ENCODE results near the gene ANO4.
A peak's percentile ranks its signal among the peaks of the same experiment; 100 is the strongest.

Gene ANO4

GRCh38 chr12:100875771-100876170 is 81.2 kb downstream of the ANO4 start:
- no peak for DNase-seq (ENCODE audit: low read depth)
- no peak overlapping the region for H3K4me3 ChIP-seq (ENCODE audit: low read depth, low read length)
- no peak for TF ChIP-seq CTCF (IDR thresholded peaks at IDR 0.05; ENCODE audit: low read depth, low read length, missing control alignments)

DNA sequence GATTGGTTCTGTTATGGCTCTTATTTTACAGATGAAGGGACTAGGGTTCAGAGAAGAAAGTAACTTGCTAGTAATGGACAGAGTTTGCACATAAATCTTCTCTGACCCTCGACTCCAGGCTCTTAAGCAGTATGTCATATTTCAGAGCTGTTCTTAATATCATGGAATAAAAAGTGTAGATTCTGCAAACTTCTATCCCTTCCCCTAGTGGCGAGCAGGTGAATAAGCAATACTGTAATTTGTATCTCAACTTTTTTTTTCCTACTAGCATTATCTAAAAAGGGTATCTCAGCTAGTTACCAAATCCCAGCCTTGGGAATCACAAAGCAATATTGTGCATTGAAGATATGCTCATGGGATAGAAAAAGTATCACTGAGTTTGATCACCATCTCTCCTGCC is 83.2 kb downstream of the ANO4 start:
- peak; percentile 40 for TF ChIP-seq CTCF (IDR thresholded peaks at IDR 0.05; ENCODE audit: low read depth, low read length, missing control alignments)
- no peak for DNase-seq (ENCODE audit: low read depth)
- H3K4me3 ChIP-seq (ENCODE audit: low read depth, low read length), result no peak overlapping the region

DNA sequence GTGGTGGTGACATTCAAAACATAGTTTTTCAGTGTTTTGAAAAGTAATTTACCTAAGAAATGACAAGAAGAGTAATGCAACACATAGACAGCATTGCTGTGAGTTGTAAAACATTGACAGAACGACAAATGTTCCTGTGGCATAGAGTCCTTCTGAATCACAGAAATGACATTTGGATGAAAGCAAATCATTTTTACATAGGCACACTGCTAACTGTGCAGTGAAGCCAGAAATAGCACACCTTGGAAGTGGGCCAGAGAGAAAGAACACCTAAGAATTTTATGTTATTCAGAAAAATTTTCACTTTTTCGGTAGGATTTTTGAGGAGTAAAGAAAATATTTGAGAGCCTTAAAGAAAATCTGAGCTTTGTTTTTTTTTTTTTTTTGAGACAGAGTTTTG is 100.6 kb downstream of the ANO4 start:
- H3K4me3 ChIP-seq (ENCODE audit: low read depth, low read length), result no peak overlapping the region
- DNase-seq (ENCODE audit: low read depth), result no peak
- TF ChIP-seq CTCF (IDR thresholded peaks at IDR 0.05; ENCODE audit: low read depth, low read length, missing control alignments), result no peak

DNA sequence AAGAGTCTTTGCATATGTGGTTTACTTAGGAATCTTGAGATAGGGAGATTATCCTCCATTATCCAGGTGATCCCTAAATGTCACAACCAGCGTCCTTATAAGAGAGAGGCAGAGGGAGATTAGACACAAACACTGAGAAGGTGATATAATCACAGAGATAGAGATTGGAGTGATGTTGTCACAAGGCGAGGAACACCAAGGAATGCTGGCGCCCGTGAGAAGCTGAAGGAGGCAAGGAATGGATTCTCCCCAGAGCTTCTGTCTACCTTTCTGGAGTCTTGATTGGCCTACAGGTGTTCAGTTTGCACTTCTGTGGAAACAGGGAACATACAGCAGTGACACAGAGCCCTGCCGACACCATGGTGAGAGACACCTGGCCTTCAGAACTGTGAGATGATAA is 101.6 kb downstream of the ANO4 start:
- DNase-seq (ENCODE audit: low read depth), result no peak
- TF ChIP-seq CTCF (IDR thresholded peaks at IDR 0.05; ENCODE audit: low read depth, low read length, missing control alignments), result no peak
- no peak overlapping the region for H3K4me3 ChIP-seq (ENCODE audit: low read depth, low read length)

- no peak for TF ChIP-seq CTCF (IDR thresholded peaks at IDR 0.05; ENCODE audit: low read depth, low read length, missing control alignments)
- H3K4me3 ChIP-seq (ENCODE audit: low read depth, low read length), result no peak overlapping the region
- DNase-seq (ENCODE audit: low read depth), result no peak
Measured at GRCh38 chr12:100897240-100897639, 102.7 kb downstream of the ANO4 start.

DNA sequence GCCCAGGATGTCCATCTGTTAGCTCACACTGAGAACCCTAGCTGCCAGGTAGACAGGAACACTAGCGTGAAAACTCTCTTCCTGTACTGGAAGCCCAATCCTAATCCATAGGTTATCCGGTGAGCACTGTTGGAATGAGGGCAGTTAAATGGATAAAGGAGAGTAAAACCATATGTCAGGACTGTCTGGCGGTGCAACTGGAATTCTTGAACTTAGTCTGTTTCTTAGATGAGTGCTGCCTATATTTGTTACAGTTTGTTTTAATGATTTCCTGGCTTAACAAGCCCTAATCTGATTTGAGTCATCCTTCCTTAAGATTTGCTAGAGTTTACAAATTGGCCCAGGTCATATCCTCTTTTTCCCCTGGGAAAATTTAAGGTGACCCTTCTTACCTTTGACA is 104.7 kb downstream of the ANO4 start:
- no peak for DNase-seq (ENCODE audit: low read depth)
- H3K4me3 ChIP-seq (ENCODE audit: low read depth, low read length), result no peak overlapping the region
- no peak for TF ChIP-seq CTCF (IDR thresholded peaks at IDR 0.05; ENCODE audit: low read depth, low read length, missing control alignments)

GRCh38 chr12:100900808-100901207 is 106.2 kb downstream of the ANO4 start:
- H3K4me3 ChIP-seq (ENCODE audit: low read depth, low read length), result no peak overlapping the region
- TF ChIP-seq CTCF (IDR thresholded peaks at IDR 0.05; ENCODE audit: low read depth, low read length, missing control alignments), result no peak

More at GRCh38 chr12:100900808-100901207, 106.2 kb downstream of the ANO4 start:
- no peak for DNase-seq (ENCODE audit: low read depth)
